GM12878 (cell line): ENCODE measurements around the gene TP73. TPM values are rescaled to one million over a fixed set of nuclear protein-coding genes. Genes with fewer than 3 reads are reported as not detected.

Experiments
- ATF7 ChIP-seq: fragments of 450-650 bp; IDR thresholded peaks from 2 replicates; pipeline ENCODE4 v1.6.1; 2016; ENCODE audit warnings: low read depth, mild to moderate bottlenecking
- BACH1 ChIP-seq: fragments of 450-650 bp; IDR thresholded peaks from 2 replicates; pipeline ENCODE4 v1.6.1; 2017; ENCODE audit warnings: mild to moderate bottlenecking, borderline replicate concordance
- BCL11A ChIP-seq: IDR thresholded peaks from 2 replicates; pipeline ENCODE4 v1.6.1; 2011; ENCODE audit warnings: low read depth, low read length
- CTCF ChIP-seq, 3 experiments: IDR thresholded peaks in 2 of 3; conservative IDR thresholded peaks in 1 of 3; 2 replicates each; pipeline ENCODE4 v1.5.1; 2011; ENCODE audit warnings: low read depth in 3 of 3, low read length in 3 of 3, mild to moderate bottlenecking in 3 of 3, control low read depth in 2 of 3, moderate library complexity in 2 of 3, inconsistent platforms in 1 of 3, mixed read lengths in 1 of 3; ENCODE audit not compliant: control insufficient read depth in 2 of 3, insufficient read depth in 1 of 3; ENCODE audit errors: extremely low read depth in 1 of 3
- E4F1 ChIP-seq: fragments of 450-650 bp; IDR thresholded peaks from 2 replicates; pipeline ENCODE4 v1.6.1; 2018; ENCODE audit warnings: borderline replicate concordance, mild to moderate bottlenecking; ENCODE audit not compliant: partially characterized antibody
- EGR1 ChIP-seq, 2 experiments: IDR thresholded peaks; 1 replicate in 1 of 2; 2 replicates in 1 of 2; pipeline ENCODE4 v1.6.1; 2011 to 2012; ENCODE audit warnings: low read depth in 2 of 2, low read length in 2 of 2, borderline replicate concordance in 1 of 2, mild to moderate bottlenecking in 1 of 2, moderate library complexity in 1 of 2
- ESRRA ChIP-seq: IDR thresholded peaks from 2 replicates; pipeline ENCODE4 v1.6.1; 2012; ENCODE audit warnings: mild to moderate bottlenecking, low read length, improper control_type of control experiment
- HDAC2 ChIP-seq: fragments of 200-600 bp; sonication (generic); IDR thresholded peaks from 2 replicates; pipeline ENCODE4 v1.6.1; 2017
- IKZF1 ChIP-seq: fragments of 450-650 bp; conservative IDR thresholded peaks from 2 replicates; pipeline ENCODE4 v1.6.1; 2017; ENCODE audit warnings: antibody characterized with exemption, mild to moderate bottlenecking
- KDM1A ChIP-seq: fragments of 200-600 bp; sonication (generic); IDR thresholded peaks from 2 replicates; pipeline ENCODE4 v1.6.1; 2016; ENCODE audit warnings: borderline replicate concordance
- NKRF ChIP-seq: fragments of 450-650 bp; conservative IDR thresholded peaks from 2 replicates; pipeline ENCODE4 v1.6.1; 2017; ENCODE audit warnings: mild to moderate bottlenecking, moderate library complexity
- RAD21 ChIP-seq: IDR thresholded peaks from 2 replicates; pipeline ENCODE4 v1.6.1; 2011; ENCODE audit warnings: mild to moderate bottlenecking, low read depth, low read length, moderate library complexity; ENCODE audit not compliant: insufficient read depth
- SMAD5 ChIP-seq: IDR thresholded peaks from 2 replicates; pipeline ENCODE4 v1.6.1; 2016; ENCODE audit warnings: antibody characterized with exemption, low read depth
- SMC3 ChIP-seq: IDR thresholded peaks from 2 replicates; pipeline ENCODE4 v1.6.1; 2011; ENCODE audit warnings: low read length, improper control_type of control experiment, borderline replicate concordance
- SREBF2 ChIP-seq: IDR thresholded peaks from 2 replicates; pipeline ENCODE4 v1.6.1; 2012; ENCODE audit warnings: mild to moderate bottlenecking, low read length
- STAT3 ChIP-seq: IDR thresholded peaks from 2 replicates; pipeline ENCODE4 v1.6.1; 2011; ENCODE audit warnings: low read depth, low read length, improper control_type of control experiment
- ZBED1 ChIP-seq: IDR thresholded peaks from 2 replicates; pipeline ENCODE4 v1.6.1; 2016; ENCODE audit warnings: borderline replicate concordance
- ZNF217 ChIP-seq: fragments of 450-650 bp; IDR thresholded peaks from 2 replicates; pipeline ENCODE4 v1.6.1; 2017; ENCODE audit warnings: antibody characterized with exemption, mild to moderate bottlenecking
- ZNF24 ChIP-seq: fragments of 450-650 bp; IDR thresholded peaks from 2 replicates; pipeline ENCODE4 v1.6.1; 2017; ENCODE audit warnings: antibody characterized with exemption, mild to moderate bottlenecking
- ZNF687 ChIP-seq: fragments of 450-650 bp; IDR thresholded peaks from 2 replicates; pipeline ENCODE4 v1.6.1; 2017; ENCODE audit warnings: mild to moderate bottlenecking, moderate library complexity
- polyA plus RNA-seq, 11 experiments: library from polyadenylated mRNA; depleted of rRNA in 4 of 11; unstranded in 6 of 11; stranded (reverse) in 5 of 11; fragments of >200 nt; fragmentation: Nextera tagmentation in 4 of 11; fragmentation: Illumina TruSeq in 1 of 11; extraction: Ambion mirVana in 4 of 11; extraction: Trizol in 1 of 11; gene quantifications; 1 replicate in 1 of 11; 2 replicates in 10 of 11; pipeline versions ENCODE4 v1.2.1 to v1.2.3, GENCODE V29; 2011 to 2016; ENCODE audit warnings: inconsistent platforms in 2 of 11, missing spikeins in 2 of 11, low read depth in 1 of 11
- total RNA-seq, 4 experiments: library from RNA; depleted of rRNA in 3 of 4; stranded (reverse); fragments of >200 nt in 3 of 4; fragmentation: Illumina TruSeq in 1 of 4; extraction: Trizol in 1 of 4; gene quantifications; 2 replicates each; pipeline versions ENCODE4 v1.2.1 to v1.2.3, GENCODE V29; 2013 to 2021

Gene TP73
- total and polyA plus RNA-seq, 10 of the 15 experiments (the other 5 are each of a cell fraction or from before 2014, with no cell fraction given), result 0.08 to 54.2 (median 14.9) TPM

- TF ChIP-seq NKRF (peak; percentile 77), ZNF687 (no peak), SREBF2 (no peak), BACH1 (peak; percentile 21; the same call in 1 of the 2 replicates), ATF7 (no peak; the same call in 1 of the 2 replicates), SMC3 (peak; percentile 45; the same call in 1 of the 2 replicates), HDAC2 (no peak), RAD21 (no peak), BCL11A (no peak), ZNF24 (no peak), ZNF217 (0 out of 2 replicates have a peak, but pooled peaks have one; percentile 19), STAT3 (no peak), ESRRA (no peak), SMAD5 (no peak), E4F1 (peak; percentile 47), KDM1A (no peak), ZBED1 (no peak), CTCF (IDR thresholded peaks at IDR 0.05 in 2 of 3, conservative IDR thresholded peaks at IDR 0.05 in 1 of 3; ENCODE audit: control insufficient read depth in 2 of 3, extremely low read depth in 1 of 3, insufficient read depth in 1 of 3, low read depth in 3 of 3, low read length in 3 of 3) (peak; percentile 25 to 37 (median 32); a peak in 3 of 6 replicates), IKZF1 (peak; percentile 85), EGR1 (IDR thresholded peaks at IDR 0.05; ENCODE audit: borderline replicate concordance in 1 of 2, low read depth in 2 of 2, low read length in 2 of 2) (peak in 1 of 2 experiments; percentile 89; a peak in 2 of 3 replicates)
These were observed 2.7 kb upstream of the TP73 start, which contains the start of gene WRAP73 (continued) for GRCh38 chr1:3649342-3650247.
